Measurements from ENCODE around the gene PLXNB1.

The PLXNB1 gene

DNA sequence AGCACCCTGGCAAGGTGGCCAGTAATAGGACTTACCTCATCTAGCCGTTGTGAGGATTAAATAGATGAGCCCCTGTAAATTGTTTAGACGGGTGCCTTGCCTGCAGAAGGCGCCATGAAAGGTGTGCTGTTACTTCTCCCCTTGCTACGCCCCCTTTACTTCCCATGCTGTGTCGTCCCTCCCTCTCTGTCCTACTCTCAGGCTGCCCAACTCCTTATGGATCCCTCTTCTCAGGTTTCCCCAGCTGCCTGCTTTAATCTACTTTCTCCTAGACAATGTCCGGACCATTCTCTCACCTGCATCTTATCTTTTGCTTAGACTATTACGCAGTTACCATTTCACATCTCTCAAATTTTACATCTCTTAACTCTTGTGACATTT lies 59.6 kb downstream of the PLXNB1 start:
- DNase-seq (ENCODE audit: low spot score) = no peak

DNA sequence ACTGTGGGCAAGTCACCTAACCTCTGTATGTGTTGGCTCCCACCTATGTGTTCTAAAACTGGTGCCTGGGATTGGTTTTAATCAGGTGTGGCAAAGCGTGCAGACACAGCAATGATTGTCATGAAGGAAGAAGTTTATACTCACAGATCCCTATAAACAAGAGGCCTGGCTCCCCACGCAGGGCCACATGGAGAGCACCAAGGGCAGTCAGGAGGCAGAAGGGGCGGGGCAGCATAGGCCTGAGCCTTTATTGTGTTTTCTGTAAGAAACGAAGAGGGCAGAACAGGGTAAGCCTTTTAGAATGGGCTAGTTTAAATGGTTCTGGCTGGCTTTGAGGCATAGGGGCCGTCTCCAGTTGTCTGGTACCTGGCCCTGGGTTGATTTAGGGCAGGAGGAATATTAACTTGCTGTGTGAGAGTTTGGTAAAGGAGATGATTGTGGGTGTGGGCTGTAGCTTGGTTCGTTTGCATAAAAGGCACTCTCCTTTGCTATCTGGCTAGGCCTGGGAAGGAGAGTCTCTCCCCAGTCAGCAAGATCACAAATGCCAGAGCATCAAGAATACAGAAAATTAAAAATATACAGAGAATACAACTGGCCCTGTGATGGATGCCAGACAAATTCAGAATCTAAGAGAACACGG lies 60.1 kb downstream of the PLXNB1 start:
- DNase-seq (ENCODE audit: low spot score) = no peak

DNA sequence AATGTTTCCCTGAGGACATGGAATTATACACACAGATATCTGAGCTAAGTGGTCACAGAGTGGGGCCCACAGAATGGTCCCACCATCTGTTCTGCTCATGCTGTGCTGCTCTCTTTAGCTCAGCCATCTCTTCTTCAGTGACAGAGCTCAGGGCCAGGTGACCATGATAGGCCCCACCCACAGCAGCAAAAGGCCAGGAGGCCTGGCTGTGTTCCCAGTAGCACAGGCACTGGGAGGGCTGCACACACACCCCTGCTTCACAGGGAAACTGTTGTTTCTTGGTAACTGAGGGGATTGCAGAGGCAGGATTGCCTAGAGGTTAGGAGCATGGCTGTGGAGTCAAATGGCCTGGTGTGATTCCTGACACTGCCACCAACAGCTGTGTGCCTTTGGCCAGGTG lies 62.7 kb downstream of the PLXNB1 start:
- DNase-seq (ENCODE audit: low spot score) = no peak

DNA sequence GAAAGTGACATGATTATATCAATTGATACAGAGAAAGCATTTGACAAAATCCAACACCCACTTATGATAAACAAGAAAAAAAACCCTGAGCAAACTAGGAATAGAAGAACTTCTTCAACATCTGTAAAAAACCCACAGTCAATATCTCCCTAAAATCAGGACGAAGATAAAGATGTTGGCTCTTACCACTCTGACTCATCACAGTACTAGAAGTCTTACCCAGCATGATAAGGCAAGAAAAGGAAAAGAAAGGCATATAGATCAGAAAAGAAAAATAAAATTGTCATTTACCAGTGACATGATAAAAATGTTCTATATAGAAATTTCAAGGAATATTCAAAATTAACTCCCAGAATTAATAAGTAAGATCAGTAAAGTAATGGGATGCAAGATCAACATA lies 65.0 kb downstream of the PLXNB1 start:
- no peak for DNase-seq (ENCODE audit: low spot score)

DNA sequence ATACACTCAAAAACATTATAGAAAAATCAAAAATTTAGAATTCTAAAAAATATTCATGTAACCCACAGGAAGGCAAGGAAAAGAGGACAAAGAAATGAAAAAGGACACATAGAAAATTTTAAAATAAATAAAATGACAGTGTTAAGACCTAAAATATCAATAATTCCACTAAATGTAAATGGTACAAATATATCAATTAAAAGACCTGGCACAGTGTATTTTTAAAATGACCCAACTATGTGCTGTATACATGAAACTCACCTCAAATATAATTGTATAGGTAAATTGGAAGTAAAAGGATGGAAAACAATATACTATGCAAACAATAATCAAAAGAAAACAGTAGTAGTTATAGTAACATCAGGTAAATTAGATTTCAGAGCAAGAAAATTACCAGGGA lies 68.0 kb downstream of the PLXNB1 start:
- no peak for DNase-seq (ENCODE audit: low spot score)

DNA sequence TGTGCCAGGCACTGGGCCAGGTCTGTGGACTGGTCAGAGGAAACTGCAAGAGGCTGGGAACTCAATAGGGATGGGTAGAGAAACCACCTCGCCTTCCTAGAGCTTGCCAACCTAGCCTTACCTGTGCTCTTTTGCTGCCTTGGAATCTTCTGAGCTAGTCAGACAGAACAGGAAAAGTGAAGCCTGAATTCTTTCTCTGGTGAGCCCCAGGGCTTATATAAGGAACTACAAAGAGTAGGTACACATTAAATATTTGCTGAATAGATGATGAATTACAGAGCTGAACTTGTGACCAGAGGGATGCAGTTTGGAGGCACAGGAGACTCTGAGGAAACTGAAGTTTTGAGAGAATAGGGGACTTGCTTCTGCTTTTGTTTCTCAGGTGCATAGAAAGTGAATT lies 73.5 kb downstream of the PLXNB1 start:
- DNase-seq (ENCODE audit: low spot score) = no peak

DNA sequence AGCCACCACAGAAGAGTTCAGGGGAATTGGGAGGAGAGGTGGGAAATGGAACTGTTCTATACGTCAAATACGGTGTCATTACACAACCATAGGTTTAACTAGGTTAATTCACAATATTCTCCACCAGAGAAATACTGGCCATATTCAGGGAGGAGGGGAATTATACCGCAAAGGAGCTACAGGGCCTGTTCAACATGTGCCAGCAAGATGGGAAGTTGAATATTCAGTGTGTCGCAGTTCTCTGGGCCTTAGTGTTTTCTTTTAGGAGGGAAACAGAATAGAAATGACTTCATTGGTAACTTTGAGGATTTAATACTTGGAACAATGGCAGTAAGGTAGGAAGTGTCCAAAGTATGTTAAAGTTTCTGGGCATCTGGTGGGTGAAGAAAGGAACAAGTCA lies 75.9 kb downstream of the PLXNB1 start:
- DNase-seq (ENCODE audit: low spot score) = no peak

Measured in left forelimb (tissue), 1 donor.